GM12864 (cell line): ENCODE data around the gene PUS10.
"Not testable (repeated sequence)": the region's sequence is repeated elsewhere in the genome, so short reads cannot be mapped to it uniquely, and the experiment has no call there.

ENCODE experiments used
- DNase-seq: peaks from one replicate; pipeline ENCODE4 v3.0.0-alpha.2; 2011; ENCODE audit warnings: low read depth
- H3K4me3 ChIP-seq: 2 replicates; pipeline ENCODE4 v1.5.1; 2011; ENCODE audit warnings: mild to moderate bottlenecking, low read depth, low read length, control low read depth
- TF ChIP-seq, protein P1 (sequence below): IDR thresholded peaks from 2 replicates; pipeline ENCODE4 v1.5.1; 2011; ENCODE audit warnings: low read depth, mild to moderate bottlenecking, moderate library complexity, low read length, control low read depth, inconsistent platforms; ENCODE audit errors: missing control alignments

PUS10 gene

DNA sequence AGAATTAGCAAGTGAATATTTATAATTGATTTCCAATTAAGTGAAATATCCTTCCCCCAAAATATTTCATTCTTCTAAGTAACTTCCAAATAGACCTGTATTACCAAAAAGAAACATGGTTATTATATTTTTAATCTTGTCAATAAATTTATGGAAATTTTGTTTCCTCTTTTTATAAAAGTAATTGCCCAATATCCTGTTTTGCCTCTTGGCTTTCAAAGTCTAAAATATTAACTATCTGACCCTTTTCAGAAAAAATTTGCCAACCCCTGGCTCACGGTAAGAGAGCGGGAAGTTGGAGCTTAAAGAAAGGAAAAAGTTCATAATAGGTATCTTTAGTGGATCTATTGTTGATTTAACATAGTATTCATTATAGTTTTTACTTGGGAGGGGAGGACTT lies 27.2 kb upstream of the PUS10 start:
- no peak overlapping the region for H3K4me3 ChIP-seq
- TF ChIP-seq, protein P1, sequence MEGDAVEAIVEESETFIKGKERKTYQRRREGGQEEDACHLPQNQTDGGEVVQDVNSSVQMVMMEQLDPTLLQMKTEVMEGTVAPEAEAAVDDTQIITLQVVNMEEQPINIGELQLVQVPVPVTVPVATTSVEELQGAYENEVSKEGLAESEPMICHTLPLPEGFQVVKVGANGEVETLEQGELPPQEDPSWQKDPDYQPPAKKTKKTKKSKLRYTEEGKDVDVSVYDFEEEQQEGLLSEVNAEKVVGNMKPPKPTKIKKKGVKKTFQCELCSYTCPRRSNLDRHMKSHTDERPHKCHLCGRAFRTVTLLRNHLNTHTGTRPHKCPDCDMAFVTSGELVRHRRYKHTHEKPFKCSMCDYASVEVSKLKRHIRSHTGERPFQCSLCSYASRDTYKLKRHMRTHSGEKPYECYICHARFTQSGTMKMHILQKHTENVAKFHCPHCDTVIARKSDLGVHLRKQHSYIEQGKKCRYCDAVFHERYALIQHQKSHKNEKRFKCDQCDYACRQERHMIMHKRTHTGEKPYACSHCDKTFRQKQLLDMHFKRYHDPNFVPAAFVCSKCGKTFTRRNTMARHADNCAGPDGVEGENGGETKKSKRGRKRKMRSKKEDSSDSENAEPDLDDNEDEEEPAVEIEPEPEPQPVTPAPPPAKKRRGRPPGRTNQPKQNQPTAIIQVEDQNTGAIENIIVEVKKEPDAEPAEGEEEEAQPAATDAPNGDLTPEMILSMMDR = no peak
- DNase-seq = no peak

DNA sequence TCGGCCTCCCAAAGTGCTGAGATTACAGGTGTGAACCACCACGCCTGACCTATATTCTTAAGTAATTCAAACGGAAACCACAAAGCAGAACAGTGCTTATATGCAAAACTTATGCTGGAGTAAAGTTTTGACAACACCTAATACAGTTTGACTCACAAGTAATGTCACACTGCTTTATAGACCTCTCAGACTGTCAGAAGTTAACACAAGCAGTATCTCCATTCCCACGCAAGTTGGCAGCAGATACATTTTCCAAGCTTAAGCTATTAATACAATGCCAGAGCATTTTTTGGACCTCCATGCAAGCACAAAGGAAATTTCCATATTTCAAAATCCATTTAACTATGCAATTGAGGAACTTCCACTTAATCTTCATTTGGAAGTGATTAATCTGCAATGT lies 26.6 kb upstream of the PUS10 start:
- DNase-seq = peak; percentile 24
- no peak overlapping the region for H3K4me3 ChIP-seq
- TF ChIP-seq, protein P1 = no peak

DNA sequence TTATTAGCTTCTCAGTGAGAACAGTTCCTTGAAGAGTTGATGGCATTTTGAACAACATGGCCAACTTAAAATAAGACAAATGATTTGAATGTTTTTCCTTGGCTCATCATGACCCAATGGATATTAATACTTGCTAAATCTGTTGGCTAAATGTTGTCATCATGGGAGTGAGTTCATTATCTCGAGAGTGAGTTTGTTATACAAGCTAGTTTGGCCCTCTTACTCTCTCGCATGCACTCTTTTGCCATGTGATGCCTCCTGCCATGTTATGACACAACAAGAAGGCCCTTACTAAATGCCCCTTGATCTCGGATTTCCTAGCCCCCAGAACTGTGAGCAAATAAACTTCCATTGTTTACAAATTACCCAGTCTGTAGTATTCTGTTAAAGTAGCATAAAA lies 24.8 kb upstream of the PUS10 start:
- no peak for DNase-seq
- no peak overlapping the region for H3K4me3 ChIP-seq
- TF ChIP-seq, protein P1 = no peak

DNA sequence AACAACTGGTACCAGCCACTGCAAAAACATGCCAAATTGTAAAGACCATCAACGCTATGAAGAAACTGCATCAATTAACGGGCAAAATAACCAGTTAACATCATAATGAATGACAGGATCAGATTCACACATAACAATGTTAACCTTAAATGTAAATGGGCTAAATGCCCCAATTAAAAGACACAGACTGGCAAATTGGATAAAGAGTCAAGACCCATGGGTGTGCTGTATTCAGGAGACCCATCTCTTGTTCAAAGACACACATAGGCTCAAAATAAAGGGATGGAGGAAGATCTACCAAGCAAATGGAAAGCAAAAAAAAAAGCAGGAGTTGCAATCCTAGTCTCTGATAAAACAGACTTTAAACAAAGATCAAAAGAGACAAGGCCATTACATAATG lies 18.6 kb upstream of the PUS10 start:
- H3K4me3 ChIP-seq, DNase-seq: not testable (repeated sequence)

DNA sequence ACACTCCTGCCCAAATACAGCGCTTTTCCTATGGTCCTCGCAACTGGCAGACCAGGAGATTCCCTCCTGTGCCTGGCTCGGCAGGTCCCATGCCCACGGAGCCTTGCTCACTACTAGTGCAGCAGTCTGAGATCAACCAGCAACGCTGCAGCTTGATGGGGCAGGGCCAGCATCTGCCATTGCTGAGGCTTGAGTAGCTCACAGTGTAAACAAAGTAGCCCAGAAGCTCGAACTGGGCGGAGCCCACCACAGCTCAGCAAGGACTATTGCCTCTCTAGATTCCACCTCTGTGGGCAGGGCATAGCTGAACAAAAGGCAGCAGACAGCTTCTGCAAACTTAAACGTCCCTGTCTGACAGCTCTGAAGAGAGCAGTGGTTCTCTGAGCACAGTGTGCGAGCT lies 16.5 kb upstream of the PUS10 start:
- not testable (repeated sequence) for H3K4me3 ChIP-seq, DNase-seq

DNA sequence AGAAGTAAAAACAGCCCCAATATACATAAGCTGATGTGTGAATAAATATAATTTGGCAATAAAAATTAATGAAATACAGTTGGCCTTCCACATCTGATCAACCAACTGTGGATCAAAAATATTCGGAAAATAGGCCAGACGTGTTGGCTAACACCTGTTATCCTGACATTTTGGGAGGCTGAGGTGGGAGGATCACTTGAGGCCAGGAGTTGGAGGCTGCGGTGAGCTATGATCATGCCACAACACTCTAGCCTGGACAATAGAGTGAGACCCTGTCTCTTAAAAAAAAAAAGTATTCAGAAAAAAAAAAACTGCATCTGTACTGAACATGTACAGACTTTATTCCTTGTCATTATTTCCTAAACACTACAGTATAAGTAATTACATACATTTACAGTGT lies 11.5 kb upstream of the PUS10 start:
- H3K4me3 ChIP-seq = no peak overlapping the region
- TF ChIP-seq, protein P1 = no peak
- DNase-seq = no peak

DNA sequence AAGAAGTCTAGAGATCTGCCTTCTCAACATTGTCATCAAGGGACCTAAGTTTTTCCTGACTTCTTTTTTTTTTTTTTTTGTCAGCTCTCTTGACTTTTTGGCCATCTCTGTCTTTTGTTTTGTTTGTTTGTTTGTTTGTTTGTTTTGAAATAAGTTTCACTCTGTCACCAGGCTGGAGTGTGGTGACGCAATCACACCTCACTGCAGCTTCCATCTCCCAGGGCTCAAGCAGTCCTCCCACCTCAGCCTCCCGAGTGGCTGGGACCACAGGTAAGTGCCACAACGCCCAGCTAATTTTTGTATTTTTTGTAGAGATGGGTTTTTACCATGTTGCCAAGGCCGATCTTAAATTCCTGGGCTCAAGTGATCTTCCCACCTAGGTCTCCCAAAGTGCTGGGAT lies 5.6 kb upstream of the PUS10 start:
- TF ChIP-seq, protein P1 = no peak

DNA sequence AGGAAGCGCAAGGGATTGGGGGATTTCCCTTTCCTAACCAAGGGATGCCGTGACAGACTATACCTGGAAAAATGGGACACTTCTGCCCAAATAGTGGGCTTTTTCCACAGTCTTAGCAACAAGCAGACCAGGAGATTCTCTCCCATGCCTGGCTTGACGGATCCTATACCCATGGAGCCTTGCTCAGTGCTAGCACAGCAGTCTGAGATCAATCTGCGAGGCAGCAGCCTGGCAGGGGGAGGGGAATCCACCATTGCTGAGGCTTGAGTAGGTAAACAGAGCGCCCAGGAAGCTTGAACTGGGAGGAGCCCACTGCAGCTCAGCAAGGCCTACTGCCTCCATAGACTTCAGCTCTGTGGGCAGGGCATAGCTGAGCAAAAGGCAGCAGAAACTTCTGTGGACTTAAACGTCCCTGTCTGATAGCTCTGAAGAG lies 3.2 kb upstream of the PUS10 start:
- TF ChIP-seq, protein P1 = no peak
- DNase-seq = no peak
- no peak overlapping the region for H3K4me3 ChIP-seq

More for the DNA sequence above, 5.6 kb upstream of the PUS10 start:
- no peak for DNase-seq
- H3K4me3 ChIP-seq = no peak overlapping the region
